GM12878 (cell line): ENCODE data around the gene TSPAN16. TPM values are rescaled to one million over a fixed set of nuclear protein-coding genes. Genes with fewer than 3 reads are reported as not detected.

ENCODE experiments used
- ATAC-seq: fragments of 200-7000 bp; cut with Tn5 transposase; 3 replicates; pipeline ENCODE4 v1.9.1; 2020; ENCODE audit warnings: mild to moderate bottlenecking, moderate library complexity
- BruUV-seq: library from RNA; stranded (reverse); fragments of 400-500 nt; replicated peaks from 2 replicates; lab custom pipeline; 2021; lab: Mats Ljungman, UMichigan
- CTCF ChIA-PET: fragments of 300-600 bp; sonication (Branson Sonifier 250); formaldehyde crosslinking; extraction: SDS; loops from one replicate; lab custom pipeline; 2021; ENCODE audit warnings: inconsistent platforms; lab: Yijun Ruan, JAX
- POLR2A ChIA-PET: fragments of 350-600 bp; formaldehyde crosslinking; extraction: SDS; loops from one replicate; lab custom pipeline; 2021; ENCODE audit warnings: inconsistent platforms; lab: Charles Lee
- RAD21 ChIA-PET: fragments of 300-600 bp; sonication (Branson Sonifier 250); formaldehyde crosslinking; loops from one replicate; lab custom pipeline; 2023; ENCODE audit warnings: antibody characterized with exemption; ENCODE audit not compliant: unreplicated experiment; lab: Charles Lee
- SMC1A ChIA-PET: fragments of 300-600 bp; sonication (Branson Sonifier 250); formaldehyde crosslinking; loops from one replicate; lab custom pipeline; 2023; ENCODE audit not compliant: unreplicated experiment, uncharacterized antibody; lab: Charles Lee
- DNase-seq: peaks from one replicate; pipeline ENCODE4 v3.0.0-alpha.2; 2011; ENCODE audit warnings: low read depth, low spot score
- FAIRE-seq: peaks from 3 replicates; lab custom pipeline; 2011; peaks lifted over from hg19 to GRCh38; lab: Jason Lieb, UNC
- H2AFZ ChIP-seq: 2 replicates; pipeline ENCODE4 v1.6.0; 2011; ENCODE audit warnings: low read depth, low read length, control low read depth; ENCODE audit not compliant: control insufficient read depth
- H3K27ac ChIP-seq: 2 replicates; pipeline ENCODE4 v1.5.1; 2011; ENCODE audit warnings: control low read depth; ENCODE audit not compliant: control insufficient read depth, insufficient read depth
- H3K27me3 ChIP-seq, 2 experiments: replicated peaks in 1 of 2; 2 replicates each; pipeline versions ENCODE4 v1.6.0 to v1.6.1; 2011; ENCODE audit warnings: low read length in 1 of 2; ENCODE audit not compliant: control insufficient read depth in 2 of 2, insufficient read depth in 2 of 2
- H3K36me3 ChIP-seq, 2 experiments: 2 replicates each; pipeline ENCODE4 v1.5.1; 2011; ENCODE audit warnings: low read length in 1 of 2; ENCODE audit not compliant: control insufficient read depth in 2 of 2, insufficient read depth in 2 of 2
- H3K4me1 ChIP-seq: 2 replicates; pipeline ENCODE4 v1.6.1; 2011; ENCODE audit warnings: mild to moderate bottlenecking, low read length, moderate library complexity, mixed read lengths; ENCODE audit not compliant: control insufficient read depth, insufficient read depth
- H3K4me2 ChIP-seq: 2 replicates; pipeline ENCODE4 v1.6.0; 2011; ENCODE audit warnings: control low read depth; ENCODE audit not compliant: control insufficient read depth, insufficient read depth
- H3K4me3 ChIP-seq: fragments of 200-600 bp; sonication (generic); 2 replicates; pipeline ENCODE4 v1.5.1; 2016
- H3K79me2 ChIP-seq: 2 replicates; pipeline ENCODE4 v1.6.0; 2011; ENCODE audit warnings: low read length; ENCODE audit not compliant: control insufficient read depth, insufficient read depth
- H3K9ac ChIP-seq: 2 replicates; pipeline ENCODE4 v1.8.0; 2011; ENCODE audit warnings: low read length, control low read depth, mixed read lengths; ENCODE audit not compliant: control insufficient read depth, insufficient read depth
- H3K9me3 ChIP-seq: replicated peaks from 3 replicates; pipeline ENCODE4 v1.5.1; 2011; ENCODE audit warnings: mild to moderate bottlenecking, low read length; ENCODE audit not compliant: control insufficient read depth, insufficient read depth
- H4K20me1 ChIP-seq: 2 replicates; pipeline ENCODE4 v1.6.0; 2011; ENCODE audit not compliant: control insufficient read depth, insufficient read depth
- BCL3 ChIP-seq: IDR thresholded peaks from 2 replicates; pipeline ENCODE4 v1.6.1; 2011; ENCODE audit warnings: borderline replicate concordance, low read depth, mild to moderate bottlenecking, moderate library complexity, low read length; ENCODE audit not compliant: insufficient read depth, poor library complexity, severe bottlenecking
- ESRRA ChIP-seq: IDR thresholded peaks from 2 replicates; pipeline ENCODE4 v1.6.1; 2012; ENCODE audit warnings: mild to moderate bottlenecking, low read length, improper control_type of control experiment
- HSF1 ChIP-seq: fragments of 150-350 bp; IDR thresholded peaks from 2 replicates; pipeline ENCODE4 v1.6.1; 2014; ENCODE audit warnings: mild to moderate bottlenecking, low read depth, low read length
- IRF3 ChIP-seq: fragments of 450-650 bp; IDR thresholded peaks from 2 replicates; pipeline ENCODE4 v1.6.1; 2014; ENCODE audit warnings: mild to moderate bottlenecking
- NBN ChIP-seq: fragments of 450-650 bp; IDR thresholded peaks from 2 replicates; pipeline ENCODE4 v1.6.1; 2016
- RAD51 ChIP-seq: fragments of 450-650 bp; IDR thresholded peaks from 2 replicates; pipeline ENCODE4 v1.6.1; 2016; ENCODE audit warnings: moderate library complexity, mild to moderate bottlenecking, inconsistent platforms
- SUPT20H ChIP-seq: IDR thresholded peaks from 2 replicates; pipeline ENCODE4 v1.6.1; 2011; ENCODE audit warnings: low read depth, mild to moderate bottlenecking, low read length, moderate library complexity, borderline replicate concordance; ENCODE audit not compliant: control insufficient read depth
- TBL1XR1 ChIP-seq: IDR thresholded peaks from 2 replicates; pipeline ENCODE4 v1.6.1; 2012; ENCODE audit warnings: low read depth, low read length, improper control_type of control experiment
- ZNF274 ChIP-seq: IDR thresholded peaks from one replicate; pipeline ENCODE4 v1.8.0; 2011; ENCODE audit not compliant: insufficient read length, insufficient read depth
- WGBS: methylation state at CpG from one replicate; pipeline ENCODE4 v1.1.6; 2016; ENCODE audit warnings: low lambda C conversion rate; ENCODE audit not compliant: insufficient replicate concordance, insufficient coverage; ENCODE audit errors: missing lambda C conversion rate; 5-methylcytosine and 5-hydroxymethylcytosine counted together
- in situ Hi-C: fragments of 300-500 bp; cut with MboI; formaldehyde crosslinking; loops from 9 replicates; pipeline ENCODE4 v1.14.3; 2018; ENCODE audit warnings: mixed read lengths
- intact Hi-C: fragments of 100-400 bp; cut with micrococcal nuclease; formaldehyde crosslinking; loops from one replicate; pipeline ENCODE4 v1.14.2; 2022; ENCODE audit not compliant: unreplicated experiment
- polyA plus RNA-seq, 11 experiments: library from polyadenylated mRNA; depleted of rRNA in 4 of 11; unstranded in 6 of 11; stranded (reverse) in 5 of 11; fragments of >200 nt; fragmentation: Nextera tagmentation in 4 of 11; fragmentation: Illumina TruSeq in 1 of 11; extraction: Ambion mirVana in 4 of 11; extraction: Trizol in 1 of 11; gene quantifications; 1 replicate in 1 of 11; 2 replicates in 10 of 11; pipeline versions ENCODE4 v1.2.1 to v1.2.3, GENCODE V29; 2011 to 2016; ENCODE audit warnings: inconsistent platforms in 2 of 11, missing spikeins in 2 of 11, low read depth in 1 of 11
- total RNA-seq, 4 experiments: library from RNA; depleted of rRNA in 3 of 4; stranded (reverse); fragments of >200 nt in 3 of 4; fragmentation: Illumina TruSeq in 1 of 4; extraction: Trizol in 1 of 4; gene quantifications; 2 replicates each; pipeline versions ENCODE4 v1.2.1 to v1.2.3, GENCODE V29; 2013 to 2021

The TSPAN16 gene
- total and polyA plus RNA-seq, 10 of the 15 experiments (the other 5 are each of a cell fraction or from before 2014, with no cell fraction given) = not detected

DNA sequence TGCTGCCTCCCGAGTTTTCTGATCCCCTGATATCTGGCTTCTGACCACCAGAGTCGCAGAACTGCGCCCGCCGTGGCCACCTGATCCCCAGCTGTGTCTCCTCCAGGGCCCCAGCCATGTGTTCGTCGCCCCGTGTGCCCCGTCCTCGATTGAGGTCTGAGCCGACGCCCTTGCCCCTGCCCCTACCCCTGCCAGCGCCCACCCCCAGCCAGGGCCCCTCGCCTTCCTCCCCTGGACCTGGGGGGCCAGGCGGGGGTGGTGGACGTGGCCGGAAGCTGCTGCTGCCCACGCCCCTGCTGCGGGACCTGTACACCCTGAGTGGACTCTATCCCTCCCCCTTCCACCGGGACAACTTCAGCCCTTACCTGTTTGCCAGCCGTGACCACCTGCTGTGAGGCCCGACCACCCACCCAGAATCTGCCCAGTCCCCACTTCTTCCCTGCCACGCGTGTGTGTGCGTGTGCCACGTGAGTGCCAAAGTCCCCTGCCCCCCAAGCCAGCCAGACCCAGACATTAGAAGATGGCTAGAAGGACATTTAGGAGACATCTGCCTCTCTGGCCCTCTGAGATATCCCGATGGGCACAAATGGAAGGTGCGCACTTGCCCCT is 68.4 kb downstream of the TSPAN16 start:
- no peak for DNase-seq
- Histone ChIP-seq H3K79me2 (no peaks in the 10 kb centered on the region), H3K9me3 (no peaks in the 10 kb centered on the region), H3K36me3 (no peaks in the 10 kb centered on the region), H3K27ac (no peak overlapping the region), H3K9ac (no peak overlapping the region), H3K4me1 (no peaks in the 10 kb centered on the region), H3K4me2 (no peak overlapping the region), H3K27me3 (no peaks in the 10 kb centered on the region), H2AFZ (no peak overlapping the region), H4K20me1 (no peaks in the 10 kb centered on the region), H3K4me3 (no peak overlapping the region)
- no TSS peak for BruUV-seq
- ATAC-seq = no peak
- ChIA-PET POLR2A (no interaction called here), RAD21 (no interaction called here), SMC1A (no interaction called here), CTCF (interaction anchor here (1.3 kb wide), 1 partner anchor 13 kb away, joined by 3 read pairs; no protein-coding TSS in a partner anchor)
- TF ChIP-seq RAD51 = no peak
- no peak for TF ChIP-seq ESRRA
- TF ChIP-seq NBN = no peak
- TF ChIP-seq ZNF274 = no peak
- no peak for TF ChIP-seq TBL1XR1
- no peak for TF ChIP-seq SUPT20H
- no peak for TF ChIP-seq IRF3
- intact Hi-C loops (no loop called here), in situ Hi-C loops (no loop called here)
- FAIRE-seq = no peak
- WGBS = 84% methylated on average over 22 of the region's 28 CpGs

DNA sequence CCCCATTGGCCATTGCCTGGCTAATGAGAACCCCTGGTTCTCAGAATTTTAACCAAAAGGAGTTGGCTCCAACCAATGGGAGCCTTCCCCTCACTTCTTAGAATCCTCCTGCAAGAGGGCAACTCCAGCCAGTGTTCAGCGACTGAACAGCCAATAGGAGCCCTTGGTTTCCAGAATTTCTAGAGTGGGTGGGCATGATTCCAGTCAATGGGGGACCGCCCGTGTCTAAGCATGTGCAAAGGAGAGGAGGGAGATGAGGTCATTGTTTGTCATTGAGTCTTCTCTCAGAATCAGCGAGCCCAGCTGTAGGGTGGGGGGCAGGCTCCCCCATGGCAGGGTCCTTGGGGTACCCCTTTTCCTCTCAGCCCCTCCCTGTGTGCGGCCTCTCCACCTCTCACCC is 69.0 kb downstream of the TSPAN16 start:
- H3K9ac ChIP-seq = no peak overlapping the region
- H2AFZ ChIP-seq = no peak overlapping the region
- no peak overlapping the region for H3K4me2 ChIP-seq
- no peak for ATAC-seq
- no peak overlapping the region for H3K27ac ChIP-seq
- ChIA-PET SMC1A (no interaction called here), RAD21 (no interaction called here), POLR2A (no interaction called here), CTCF (interaction anchor here (1.3 kb wide), 1 partner anchor 13 kb away, joined by 3 read pairs; no protein-coding TSS in a partner anchor)
- peak; percentile 73 for TF ChIP-seq BCL3
- no peak for TF ChIP-seq HSF1
- FAIRE-seq = no peak
- in situ Hi-C loops = no loop called here
- H3K79me2 ChIP-seq = no peaks in the 10 kb centered on the region
- no peaks in the 10 kb centered on the region for H4K20me1 ChIP-seq
- H3K4me1 ChIP-seq = no peaks in the 10 kb centered on the region
- DNase-seq = no peak
- intact Hi-C loops = no loop called here
- H3K9me3 ChIP-seq = no peaks in the 10 kb centered on the region
- 67% methylated on average over 5 of the region's 5 CpGs for WGBS
- H3K27me3 ChIP-seq = no peaks in the 10 kb centered on the region
- H3K4me3 ChIP-seq = no peak overlapping the region
- no TSS peak for BruUV-seq
- no peaks in the 10 kb centered on the region for H3K36me3 ChIP-seq
